GM10248 (cell line): ENCODE results near the gene NCLN.

ENCODE experiments used
- CTCF ChIA-PET: fragments of 300-600 bp; sonication (Branson Sonifier 250); formaldehyde crosslinking; extraction: SDS; loops from one replicate; lab custom pipeline; 2021; ENCODE audit warnings: antibody characterized with exemption; lab: Yijun Ruan, JAX
- POLR2A ChIA-PET: fragments of 350-650 bp; sonication (Branson Sonifier 250); formaldehyde crosslinking; extraction: SDS; loops from one replicate; lab custom pipeline; 2020; ENCODE audit warnings: antibody characterized with exemption; lab: Yijun Ruan, JAX
- DNase-seq: peaks from one replicate; pipeline ENCODE4 v3.0.0; 2012; ENCODE audit errors: extremely low spot score
- TF ChIP-seq, protein P1 (sequence below): IDR thresholded peaks from 2 replicates; pipeline ENCODE4 v1.5.1; 2012; ENCODE audit warnings: mild to moderate bottlenecking, low read depth; ENCODE audit errors: extremely low read depth, missing control alignments, control extremely low read depth

Gene NCLN

DNA sequence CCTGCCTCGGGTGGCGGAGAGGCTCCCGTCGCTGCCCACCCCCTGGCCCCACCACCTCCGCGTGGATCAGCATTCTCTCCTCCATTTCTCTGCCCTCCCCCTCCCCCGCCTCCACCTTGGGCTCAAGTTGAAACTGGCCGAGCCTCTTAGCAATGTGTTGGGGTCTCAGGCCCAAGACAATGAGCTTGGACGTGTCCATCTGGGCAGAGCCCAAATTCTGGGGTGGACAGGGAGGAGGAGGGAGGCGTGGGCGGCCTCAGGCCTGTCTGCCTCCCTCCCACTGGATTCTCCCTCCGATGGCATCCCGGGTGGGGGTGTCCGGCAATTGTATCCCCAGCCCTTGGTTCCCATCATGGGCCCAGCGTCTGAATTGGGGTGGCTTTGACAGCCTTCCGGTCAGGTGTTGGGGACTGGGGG lies 40.0 kb downstream of the NCLN start:
- CTCF ChIA-PET, result interaction anchor here (1.0 kb wide), 1 partner anchor 20 kb away, joined by 3 read pairs; no protein-coding TSS in a partner anchor

DNA sequence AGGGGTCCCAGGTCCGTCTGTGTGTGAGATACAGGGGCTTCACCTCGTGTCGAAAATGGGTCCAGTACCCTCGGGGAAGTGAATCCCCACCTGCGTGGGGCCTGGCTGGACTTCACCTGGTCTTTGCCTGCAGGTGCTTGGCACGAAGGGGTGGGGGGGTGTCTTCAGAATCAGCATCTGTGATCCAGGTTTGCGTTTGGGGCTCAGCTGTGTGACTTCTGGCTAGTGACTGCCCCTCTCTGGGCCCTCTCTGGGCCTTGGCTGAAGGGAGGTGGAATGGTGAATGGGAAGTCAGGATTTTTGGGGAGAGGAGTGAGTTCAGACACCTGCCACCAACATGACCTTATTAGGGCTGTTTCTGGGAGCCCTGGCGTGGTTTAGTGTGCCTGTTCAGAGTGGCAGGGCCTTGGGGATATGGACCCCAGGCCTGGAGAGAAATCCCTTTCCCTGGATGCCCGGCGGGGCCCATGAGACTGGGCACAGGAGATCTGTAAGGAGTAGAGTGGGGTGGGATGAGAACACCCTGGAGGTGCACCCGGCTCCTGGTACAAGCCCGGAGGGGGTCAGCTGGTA lies 41.4 kb downstream of the NCLN start:
- ChIA-PET POLR2A (no interaction called here), CTCF (no interaction called here)
- TF ChIP-seq, protein P1, sequence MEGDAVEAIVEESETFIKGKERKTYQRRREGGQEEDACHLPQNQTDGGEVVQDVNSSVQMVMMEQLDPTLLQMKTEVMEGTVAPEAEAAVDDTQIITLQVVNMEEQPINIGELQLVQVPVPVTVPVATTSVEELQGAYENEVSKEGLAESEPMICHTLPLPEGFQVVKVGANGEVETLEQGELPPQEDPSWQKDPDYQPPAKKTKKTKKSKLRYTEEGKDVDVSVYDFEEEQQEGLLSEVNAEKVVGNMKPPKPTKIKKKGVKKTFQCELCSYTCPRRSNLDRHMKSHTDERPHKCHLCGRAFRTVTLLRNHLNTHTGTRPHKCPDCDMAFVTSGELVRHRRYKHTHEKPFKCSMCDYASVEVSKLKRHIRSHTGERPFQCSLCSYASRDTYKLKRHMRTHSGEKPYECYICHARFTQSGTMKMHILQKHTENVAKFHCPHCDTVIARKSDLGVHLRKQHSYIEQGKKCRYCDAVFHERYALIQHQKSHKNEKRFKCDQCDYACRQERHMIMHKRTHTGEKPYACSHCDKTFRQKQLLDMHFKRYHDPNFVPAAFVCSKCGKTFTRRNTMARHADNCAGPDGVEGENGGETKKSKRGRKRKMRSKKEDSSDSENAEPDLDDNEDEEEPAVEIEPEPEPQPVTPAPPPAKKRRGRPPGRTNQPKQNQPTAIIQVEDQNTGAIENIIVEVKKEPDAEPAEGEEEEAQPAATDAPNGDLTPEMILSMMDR, result no peak
- no peak for DNase-seq

More for the DNA sequence above, 40.0 kb downstream of the NCLN start:
- TF ChIP-seq, protein P1, result no peak
- POLR2A ChIA-PET, result interaction anchor here (0.6 kb wide), 1 partner anchor 141 kb away, joined by 6 read pairs; no protein-coding TSS in a partner anchor
- no peak for DNase-seq

DNA sequence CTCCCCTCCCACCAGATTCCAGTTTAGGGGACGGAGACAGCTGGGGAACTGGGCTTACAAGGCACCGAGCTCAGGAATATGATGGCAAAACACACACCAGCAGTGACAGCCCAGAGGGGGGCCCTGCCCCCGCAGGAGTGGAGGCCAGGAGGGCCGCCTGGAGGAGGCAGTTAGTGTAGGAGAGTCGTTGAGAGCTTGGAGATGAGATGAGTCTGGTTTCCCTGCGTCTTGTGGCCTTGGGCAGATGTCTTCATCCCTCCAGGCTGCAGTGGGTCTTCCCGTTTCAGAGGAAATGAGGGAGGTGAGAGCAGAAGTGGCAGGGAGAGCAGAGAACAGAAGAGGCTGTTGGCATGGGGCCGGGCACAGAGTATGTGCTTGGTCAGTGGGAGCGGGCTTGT lies 43.6 kb downstream of the NCLN start:
- no peak for DNase-seq
- ChIA-PET CTCF (interaction anchor here (1.0 kb wide), 1 partner anchor 16 kb away, joined by 4 read pairs; no protein-coding TSS in a partner anchor), POLR2A (no interaction called here)
- TF ChIP-seq, protein P1, result no peak

DNA sequence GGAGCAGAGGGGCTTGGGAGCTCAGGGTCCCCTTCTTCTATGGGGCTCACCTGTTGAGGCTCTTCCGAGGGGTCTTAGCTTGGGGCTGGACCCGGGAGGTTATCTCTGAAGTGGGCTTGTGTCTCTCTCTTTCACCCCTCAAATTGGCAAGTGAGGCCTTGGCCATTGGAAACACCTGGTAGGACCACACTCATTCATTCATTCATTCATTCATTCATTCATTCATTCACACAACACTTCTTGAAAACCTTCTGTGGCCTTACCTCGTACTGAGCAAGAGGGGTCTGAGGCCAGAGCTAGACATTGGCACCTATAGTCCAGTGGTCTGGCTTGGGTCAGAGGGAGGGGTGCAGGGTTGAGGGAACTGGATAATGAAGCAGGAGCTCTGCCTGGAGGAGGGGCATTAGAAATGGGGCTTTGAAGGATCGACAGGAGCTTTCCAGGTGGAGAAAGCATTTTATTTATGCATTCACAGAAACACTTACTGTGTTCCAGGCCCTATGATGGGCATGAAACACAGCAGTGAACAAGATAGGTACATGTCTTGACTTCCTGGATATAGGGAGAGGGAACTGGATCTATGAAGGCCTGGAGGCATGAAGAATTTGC lies 44.3 kb downstream of the NCLN start:
- ChIA-PET POLR2A (no interaction called here), CTCF (interaction anchor here (0.8 to 1.6 kb wide), 4 partner anchors 9 to 74 kb away, joined by 3 to 4 read pairs (median 3); no protein-coding TSS in a partner anchor)
- DNase-seq, result no peak
- TF ChIP-seq, protein P1, result no peak

DNA sequence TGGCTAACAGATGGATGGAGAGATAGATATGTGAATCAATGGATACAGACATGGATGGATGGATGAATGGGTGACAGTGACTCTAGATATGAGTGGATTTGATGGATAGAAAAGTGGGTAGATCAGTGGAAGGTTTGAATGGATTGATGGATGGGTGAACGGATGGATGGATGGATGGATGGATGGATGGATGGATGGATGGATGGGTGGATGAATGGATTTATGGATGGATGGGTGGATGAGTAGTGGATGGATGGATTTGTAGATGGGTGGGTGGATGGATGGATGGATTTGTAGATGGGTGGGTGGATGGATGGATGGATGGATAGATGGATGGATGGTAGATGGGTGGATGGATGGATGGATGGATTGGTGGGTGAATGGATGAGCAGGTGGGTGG lies 45.6 kb downstream of the NCLN start:
- ChIA-PET CTCF (interaction anchor here (1.4 to 1.6 kb wide), 2 partner anchors 11 to 16 kb away, joined by 3 to 4 read pairs; no protein-coding TSS in a partner anchor), POLR2A (no interaction called here)
- no peak for DNase-seq
- TF ChIP-seq, protein P1, result no peak

DNA sequence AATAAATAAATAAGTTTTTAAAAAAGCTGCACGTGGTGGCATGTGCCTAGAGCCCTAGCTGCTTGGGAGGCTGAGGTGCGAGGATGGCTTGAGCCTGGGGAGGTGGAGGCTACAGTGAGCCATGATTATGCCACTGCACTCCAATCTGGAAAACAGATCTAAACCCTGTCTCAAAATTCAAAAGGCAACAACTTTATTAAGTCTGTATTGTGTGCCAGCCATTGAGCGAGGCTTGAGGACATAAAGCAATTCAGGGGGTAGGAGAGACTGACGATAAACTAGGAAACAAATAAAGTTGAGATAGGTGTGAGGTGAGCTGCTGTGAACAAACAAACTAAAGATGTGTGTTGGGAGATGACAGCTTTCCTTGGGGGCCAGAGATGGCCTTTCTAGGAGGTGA lies 47.4 kb downstream of the NCLN start:
- POLR2A ChIA-PET, result no interaction called here
- no peak for DNase-seq
- TF ChIP-seq, protein P1, result no peak
- CTCF ChIA-PET, result interaction anchor here (1.4 kb wide), 1 partner anchor 23 kb away, joined by 3 read pairs; no protein-coding TSS in a partner anchor
